Right kidney (tissue), 1 donor: ENCODE measurements around the gene TLCD2.
"Not testable (repeated sequence)": the region's sequence is repeated elsewhere in the genome, so short reads cannot be mapped to it uniquely, and the experiment has no call there.

ENCODE experiments used
- DNase-seq: peaks from one replicate; pipeline ENCODE4 v3.0.0-alpha.2; 2016

TLCD2 gene

DNA sequence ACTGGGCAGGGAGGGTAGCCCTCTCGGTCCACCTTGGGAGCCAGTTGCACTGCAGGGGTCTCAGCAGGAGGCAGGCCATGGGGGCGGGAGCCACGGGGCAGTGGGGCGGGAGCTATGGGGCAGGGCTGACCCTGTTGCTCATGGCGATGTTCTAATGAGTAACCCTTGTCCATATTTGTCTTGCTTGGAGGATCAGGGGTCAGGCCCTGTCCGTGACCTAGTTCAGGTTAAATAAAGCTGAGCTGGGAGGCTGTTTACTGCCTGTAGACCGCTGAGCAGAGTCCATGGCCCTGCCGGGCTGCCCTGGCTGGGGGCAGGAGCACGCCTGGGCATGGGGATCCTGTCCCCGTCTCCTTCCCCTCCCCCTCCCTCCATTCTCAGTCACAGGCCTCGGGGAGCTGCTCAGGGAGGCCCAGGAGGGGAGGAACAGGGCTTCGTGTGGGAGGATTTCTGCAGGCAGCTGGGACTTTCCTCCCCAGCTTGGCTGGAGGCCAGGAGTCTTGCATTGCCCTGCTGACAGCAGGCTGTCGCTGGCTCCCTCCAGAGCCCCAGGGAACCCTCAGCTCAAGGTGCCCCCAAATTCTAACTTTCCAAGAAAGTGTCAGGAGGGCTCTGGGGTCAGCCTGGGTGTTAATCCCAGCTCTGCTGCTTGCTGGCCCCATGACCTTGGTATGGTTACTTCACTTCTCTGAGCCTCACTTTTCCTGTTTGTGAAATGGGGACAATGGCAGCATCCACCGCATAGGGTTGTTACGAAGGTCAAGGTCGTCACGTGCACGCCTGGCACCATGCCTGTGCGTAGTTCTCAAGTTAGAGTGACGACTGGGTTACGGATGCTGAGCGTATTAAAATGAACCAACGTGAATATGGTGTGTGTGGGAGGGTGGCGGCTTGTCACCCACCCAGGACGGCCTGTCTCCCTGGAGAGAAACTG, 26.4 kb upstream of the TLCD2 start:
- DNase-seq, result peak; percentile 64

DNA sequence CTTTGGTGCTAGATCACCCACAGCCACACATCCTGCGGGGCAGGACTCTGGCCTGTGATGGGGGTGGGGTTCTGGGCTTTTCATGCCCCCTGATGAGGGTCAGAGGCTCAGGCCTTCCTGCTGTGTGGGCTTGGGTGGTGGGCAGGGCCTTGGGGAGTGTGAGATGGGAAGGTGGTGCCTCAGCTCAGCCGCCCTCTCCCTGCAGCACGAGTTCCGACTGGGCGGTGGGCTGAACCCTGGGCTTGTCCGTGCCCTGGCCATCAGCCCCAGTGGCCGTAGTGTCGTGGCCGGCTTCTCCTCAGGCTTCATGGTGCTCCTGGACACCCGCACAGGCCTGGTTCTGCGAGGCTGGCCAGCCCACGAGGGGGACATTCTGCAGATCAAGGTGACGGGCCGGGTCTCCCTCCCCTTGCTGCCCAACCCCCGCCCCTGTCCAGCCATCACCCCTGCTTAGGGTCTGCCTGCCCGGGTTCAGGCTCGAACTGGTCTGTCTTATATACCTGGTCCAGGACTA, 25.7 kb upstream of the TLCD2 start:
- DNase-seq, result no peak

DNA sequence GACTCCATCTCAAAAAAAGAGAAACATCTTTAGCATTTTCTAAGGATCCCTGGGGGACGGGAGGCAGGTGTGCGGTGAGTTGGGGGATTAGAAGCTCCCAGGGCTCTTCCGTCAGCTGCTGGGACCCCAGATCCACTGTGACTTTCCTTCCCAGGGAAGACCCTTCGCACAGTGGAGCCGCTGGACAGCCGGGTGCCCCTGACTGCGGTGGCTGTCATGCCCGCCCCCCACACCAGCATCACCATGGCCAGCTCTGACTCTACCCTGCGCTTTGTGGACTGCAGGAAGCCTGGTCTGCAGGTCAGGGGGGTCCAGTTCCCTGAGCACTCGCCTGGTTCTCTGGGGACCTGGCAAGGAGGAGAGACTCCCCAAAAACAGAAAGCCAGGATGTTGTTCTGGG, 25.2 kb upstream of the TLCD2 start:
- no peak for DNase-seq

DNA sequence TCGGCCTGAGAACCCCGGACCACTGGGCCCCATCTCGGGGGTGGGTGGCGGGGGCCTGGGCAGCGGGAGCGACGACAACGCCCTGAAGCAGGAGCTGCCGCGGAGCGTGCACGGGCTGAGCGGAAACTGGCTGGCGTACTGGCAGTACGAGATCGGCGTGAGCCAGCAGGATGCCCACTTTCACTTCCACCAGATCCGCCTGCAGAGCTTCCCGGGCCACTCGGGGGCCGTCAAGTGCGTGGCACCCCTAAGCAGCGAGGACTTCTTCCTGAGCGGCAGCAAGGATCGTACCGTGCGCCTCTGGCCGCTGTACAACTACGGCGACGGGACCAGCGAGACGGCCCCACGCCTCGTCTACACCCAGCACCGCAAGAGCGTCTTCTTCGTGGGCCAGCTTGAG, 23.6 kb upstream of the TLCD2 start:
- no peak for DNase-seq

DNA sequence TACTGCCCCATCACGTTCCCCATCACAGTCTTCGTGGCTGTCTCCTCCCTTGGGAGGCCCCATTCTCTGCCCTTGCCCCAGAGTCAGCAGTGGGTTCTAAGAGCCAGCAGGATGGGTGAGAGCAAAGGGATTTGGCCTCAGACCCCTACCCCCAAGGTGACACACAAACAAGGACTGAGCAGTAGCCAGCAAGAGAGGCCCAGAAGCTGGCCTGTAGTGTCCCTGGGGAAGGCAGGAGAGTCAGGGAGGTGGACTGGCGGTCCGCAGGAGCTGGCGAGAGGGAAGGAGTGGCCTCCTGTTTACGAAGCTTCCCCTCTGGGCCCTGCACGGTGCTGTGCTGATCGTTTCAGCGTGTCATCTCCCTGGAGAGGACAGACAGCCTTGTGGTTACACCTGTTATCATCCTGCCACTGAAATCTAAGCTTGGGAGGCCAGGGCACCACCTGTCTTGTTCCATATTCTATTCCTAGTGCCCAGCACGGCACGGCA, 22.7 kb upstream of the TLCD2 start:
- DNase-seq, result no peak

DNA sequence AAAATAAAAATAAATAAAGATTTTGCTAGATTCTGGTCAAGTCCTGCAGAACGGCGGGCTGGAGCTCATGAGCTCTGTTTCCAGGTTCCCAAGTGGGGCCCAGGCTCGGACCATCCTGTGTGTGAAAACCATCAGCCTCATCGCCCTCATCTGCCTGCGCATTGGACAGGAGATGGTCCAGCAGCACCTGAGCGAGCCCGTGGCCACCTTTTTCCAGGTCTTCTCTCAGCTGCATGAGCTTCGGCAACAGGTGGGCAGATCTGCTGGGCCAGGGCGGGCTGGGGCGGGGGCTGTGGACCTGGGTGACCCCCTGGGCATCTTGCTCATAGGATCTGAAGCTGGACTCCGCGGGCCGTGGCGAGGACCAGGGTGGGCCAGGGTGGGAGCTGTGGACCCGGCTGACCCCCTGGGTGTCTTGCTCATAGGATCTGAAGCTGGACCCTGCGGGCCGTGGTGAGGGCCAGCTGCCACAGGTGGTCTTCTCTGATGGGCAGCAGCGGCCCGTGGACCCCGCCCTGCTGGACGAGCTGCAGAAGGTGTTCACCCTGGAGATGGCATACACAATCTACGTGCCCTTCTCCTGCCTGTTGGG, 22.2 kb upstream of the TLCD2 start:
- DNase-seq, result no peak

DNA sequence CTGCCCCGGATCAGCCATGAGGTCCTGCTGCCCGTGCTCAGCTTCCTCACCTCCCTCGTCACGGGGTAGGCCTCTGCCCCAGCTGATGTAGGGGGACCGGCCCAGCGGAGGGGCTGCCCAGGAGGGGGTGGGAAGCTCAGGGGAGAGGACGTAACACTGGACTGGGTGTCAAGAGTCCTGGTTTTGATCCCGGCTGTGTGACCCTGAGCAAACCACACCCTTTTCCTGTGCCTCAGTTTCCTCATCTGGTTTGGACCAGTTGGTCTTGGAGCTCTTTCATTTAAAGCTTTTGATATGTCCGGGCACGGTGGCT, 21.0 kb upstream of the TLCD2 start:
- no peak for DNase-seq

DNA sequence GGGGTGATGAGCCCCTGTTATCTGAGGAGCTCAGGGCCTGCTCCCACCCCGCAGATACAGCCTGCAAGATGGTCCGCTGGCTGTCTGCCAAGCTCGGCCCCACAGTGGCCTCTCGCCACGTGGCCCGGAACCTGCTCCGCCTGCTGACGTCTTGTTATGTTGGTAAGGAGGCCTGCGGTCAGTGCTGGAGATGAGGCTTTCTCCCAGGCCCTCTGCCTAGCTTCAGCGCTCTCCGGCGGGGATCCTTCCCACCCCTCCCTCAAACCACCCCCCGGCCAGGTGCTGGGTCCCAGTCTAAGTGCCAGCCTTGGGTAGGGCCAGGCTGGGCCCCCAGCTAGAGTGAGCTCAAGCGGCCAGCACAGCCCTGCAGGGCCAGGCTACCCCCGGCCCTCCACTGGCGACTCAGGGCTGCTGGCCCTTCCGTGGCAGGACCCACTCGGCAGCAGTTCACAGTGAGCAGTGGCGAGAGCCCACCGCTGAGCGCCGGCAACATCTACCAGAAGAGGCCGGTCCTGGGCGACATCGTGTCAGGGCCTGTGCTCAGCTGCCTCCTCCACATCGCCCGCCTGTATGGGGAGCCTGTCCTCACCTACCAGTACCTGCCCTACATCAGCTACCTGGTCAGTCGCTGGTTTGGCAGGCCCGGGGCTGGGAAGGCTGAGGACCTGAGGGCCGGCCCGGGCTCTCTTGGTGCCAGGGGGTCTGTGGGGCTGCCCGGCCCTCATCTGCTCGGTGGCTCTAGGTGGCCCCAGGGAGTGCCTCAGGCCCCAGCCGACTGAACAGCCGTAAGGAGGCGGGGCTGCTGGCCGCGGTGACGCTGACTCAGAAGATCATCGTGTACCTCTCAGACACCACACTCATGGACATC, 20.4 kb upstream of the TLCD2 start:
- DNase-seq, result no peak

DNA sequence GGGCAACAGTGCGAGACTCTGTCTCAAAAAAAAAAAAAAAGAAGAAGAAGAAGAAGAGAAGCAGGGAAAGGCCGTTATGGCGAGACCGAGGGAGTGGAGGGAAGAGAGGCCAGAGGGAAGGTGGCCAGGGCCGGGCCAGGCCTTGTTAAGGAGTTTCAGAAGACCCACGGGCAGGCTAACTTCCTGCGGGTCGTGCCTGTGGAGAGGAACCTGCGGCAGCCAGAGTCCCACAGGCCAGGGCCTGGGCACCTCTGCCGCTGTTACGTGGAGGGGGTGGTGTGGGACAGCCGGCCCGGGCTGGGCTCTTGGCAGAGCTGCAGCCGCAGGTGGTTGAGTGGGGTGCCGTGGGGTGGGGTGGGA, 19.8 kb upstream of the TLCD2 start:
- no peak for DNase-seq

DNA sequence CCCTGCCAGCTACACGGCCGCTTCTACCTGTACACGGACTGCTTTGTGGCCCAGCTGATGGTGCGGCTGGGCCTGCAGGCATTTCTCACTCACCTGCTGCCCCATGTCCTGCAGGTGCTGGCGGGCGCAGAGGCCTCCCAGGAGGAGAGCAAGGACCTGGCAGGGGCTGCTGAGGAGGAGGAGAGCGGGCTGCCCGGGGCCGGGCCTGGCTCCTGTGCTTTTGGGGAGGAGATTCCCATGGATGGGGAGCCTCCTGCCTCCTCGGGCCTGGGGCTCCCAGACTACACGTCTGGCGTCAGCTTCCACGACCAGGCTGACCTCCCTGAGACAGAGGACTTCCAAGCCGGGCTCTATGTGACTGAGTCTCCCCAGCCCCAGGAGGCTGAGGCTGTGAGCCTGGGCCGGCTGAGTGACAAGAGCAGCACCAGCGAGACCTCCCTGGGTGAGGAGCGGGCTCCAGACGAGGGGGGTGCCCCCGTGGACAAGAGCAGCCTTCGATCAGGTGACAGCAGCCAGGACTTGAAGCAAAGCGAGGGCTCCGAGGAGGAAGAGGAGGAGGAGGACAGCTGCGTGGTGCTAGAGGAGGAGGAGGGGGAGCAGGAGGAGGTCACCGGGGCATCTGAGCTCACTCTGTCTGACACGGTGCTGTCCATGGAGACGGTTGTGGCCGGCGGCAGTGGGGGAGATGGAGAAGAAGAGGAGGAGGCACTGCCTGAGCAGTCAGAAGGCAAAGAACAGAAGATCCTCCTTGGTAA, 17.9 kb upstream of the TLCD2 start:
- no peak for DNase-seq

DNA sequence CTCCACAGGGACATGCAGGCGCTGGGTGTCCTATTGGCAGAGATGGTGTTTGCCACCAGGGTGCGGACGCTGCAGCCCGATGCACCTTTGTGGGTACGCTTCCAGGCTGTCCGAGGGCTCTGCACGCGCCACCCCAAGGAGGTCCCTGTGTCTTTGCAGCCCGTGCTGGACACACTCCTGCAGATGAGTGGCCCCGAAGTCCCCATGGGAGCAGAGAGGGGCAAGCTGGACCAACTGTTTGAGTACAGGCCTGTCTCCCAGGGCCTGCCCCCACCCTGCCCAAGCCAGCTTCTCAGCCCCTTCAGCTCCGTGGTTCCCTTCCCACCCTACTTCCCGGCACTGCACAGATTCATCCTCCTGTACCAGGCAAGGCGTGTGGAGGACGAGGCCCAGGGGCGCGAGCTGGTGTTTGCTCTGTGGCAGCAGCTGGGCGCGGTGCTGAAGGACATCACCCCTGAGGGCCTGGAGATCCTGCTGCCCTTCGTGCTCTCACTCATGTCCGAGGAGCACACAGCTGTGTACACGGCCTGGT, 17.1 kb upstream of the TLCD2 start:
- DNase-seq, result no peak

DNA sequence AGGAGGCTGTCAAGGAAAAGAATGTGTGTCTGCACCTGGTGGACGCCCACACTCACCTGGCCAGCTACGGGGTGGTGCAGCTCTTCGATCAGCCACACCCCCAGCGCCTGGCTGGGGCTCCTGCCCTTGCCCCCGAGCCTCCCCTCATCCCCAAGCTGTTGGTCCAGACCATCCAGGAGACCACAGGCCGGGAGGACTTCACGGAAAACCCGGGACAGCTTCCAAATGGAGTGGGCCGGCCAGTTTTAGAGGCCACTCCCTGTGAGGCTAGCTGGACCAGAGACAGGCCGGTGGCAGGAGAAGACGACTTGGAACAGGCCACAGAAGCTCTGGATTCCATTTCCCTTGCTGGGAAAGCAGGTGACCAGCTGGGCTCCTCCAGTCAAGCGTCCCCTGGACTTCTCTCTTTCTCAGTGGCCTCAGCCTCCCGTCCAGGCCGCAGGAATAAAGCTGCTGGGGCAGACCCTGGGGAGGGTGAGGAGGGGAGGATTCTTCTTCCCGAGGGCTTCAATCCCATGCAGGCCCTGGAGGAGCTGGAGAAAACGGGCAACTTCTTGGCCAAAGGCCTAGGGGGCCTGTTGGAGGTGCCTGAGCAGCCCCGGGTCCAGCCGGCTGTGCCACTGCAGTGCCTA, 16.6 kb upstream of the TLCD2 start:
- DNase-seq, result no peak

DNA sequence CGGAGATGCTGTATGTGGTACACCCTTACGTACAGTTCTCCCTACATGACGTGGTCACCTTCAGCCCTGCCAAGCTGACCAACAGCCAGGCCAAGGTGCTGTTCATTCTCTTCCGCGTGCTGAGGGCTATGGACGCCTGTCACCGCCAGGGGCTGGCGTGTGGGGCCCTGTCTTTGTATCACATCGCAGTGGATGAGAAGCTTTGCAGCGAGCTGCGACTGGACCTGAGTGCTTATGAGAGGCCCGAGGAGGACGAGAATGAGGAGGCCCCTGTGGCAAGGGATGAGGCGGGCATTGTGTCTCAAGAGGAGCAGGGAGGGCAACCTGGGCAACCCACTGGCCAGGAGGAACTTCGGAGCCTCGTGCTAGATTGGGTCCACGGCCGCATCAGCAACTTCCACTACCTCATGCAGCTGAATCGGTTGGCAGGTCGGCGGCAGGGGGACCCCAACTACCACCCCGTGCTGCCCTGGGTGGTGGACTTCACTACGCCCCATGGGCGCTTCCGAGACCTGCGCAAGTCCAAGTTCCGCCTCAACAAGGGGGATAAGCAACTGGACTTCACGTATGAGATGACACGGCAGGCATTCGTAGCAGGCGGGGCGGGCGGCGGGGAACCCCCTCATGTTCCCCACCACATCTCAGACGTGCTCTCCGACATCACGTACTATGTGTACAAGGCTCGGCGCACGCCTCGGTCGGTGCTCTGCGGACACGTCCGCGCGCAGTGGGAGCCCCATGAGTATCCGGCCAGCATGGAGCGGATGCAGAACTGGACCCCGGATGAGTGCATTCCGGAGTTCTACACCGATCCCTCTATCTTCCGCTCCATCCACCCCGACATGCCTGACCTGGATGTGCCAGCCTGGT, 15.7 kb upstream of the TLCD2 start:
- DNase-seq, result no peak

DNA sequence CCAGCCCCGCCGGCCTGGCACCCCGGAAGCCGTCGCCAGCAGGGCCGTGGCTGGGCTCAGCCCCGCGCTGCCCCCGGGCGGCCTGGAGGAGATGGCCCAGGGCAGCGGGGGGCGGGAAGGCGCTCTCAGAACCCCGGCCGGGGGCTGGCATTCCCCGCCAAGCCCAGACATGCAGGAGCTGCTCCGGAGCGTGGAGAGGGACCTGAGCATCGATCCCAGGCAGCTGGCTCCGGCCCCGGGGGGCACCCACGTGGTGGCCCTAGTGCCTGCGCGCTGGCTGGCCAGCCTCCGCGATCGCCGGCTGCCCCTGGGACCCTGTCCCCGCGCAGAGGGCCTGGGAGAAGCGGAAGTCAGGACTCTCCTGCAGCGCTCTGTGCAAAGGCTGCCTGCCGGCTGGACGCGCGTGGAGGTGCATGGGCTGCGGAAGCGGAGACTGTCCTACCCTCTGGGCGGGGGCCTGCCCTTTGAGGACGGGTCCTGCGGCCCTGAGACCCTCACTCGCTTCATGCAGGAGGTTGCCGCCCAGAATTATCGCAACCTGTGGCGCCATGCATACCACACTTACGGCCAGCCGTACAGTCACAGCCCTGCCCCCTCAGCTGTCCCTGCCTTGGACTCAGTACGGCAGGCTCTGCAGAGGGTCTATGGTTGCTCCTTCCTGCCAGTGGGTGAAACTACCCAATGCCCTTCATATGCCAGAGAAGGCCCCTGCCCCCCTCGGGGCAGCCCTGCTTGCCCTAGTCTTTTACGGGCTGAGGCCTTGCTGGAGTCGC, 14.9 kb upstream of the TLCD2 start:
- peak; percentile 68 for DNase-seq

DNA sequence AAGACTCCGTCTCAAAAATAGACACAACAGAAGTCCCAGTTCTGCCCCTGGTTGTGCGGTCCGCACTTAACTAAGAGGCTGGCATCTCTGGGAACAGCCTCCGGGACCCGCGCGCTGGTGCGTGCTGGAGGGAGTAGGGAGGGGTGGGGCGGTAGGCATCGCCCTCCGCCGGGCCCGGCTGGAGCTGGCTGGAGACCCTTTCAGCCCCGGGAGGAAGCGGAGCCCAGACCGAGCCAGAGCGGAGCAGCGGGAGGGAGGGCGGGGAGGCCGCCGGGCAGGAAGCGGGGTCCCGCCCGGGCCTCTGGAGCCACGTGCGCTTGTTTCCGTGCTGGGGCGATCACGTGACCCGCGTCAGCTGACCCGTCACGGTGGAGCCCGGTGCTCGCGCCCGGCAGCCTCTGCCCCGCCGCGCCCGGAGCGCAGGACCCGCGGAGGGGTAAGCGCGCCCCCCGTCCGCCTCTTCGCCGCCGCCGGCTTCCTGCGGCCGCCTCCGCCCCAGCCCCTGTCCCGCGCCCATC, 14.2 kb upstream of the TLCD2 start, which contains the start of gene WDR81:
Gene WDR81 (plus strand): TSS at position 354 of the 518 bp plus-strand sequence. CDS start 256 bp downstream, outside the sequence.
- peak; percentile 75 for DNase-seq

DNA sequence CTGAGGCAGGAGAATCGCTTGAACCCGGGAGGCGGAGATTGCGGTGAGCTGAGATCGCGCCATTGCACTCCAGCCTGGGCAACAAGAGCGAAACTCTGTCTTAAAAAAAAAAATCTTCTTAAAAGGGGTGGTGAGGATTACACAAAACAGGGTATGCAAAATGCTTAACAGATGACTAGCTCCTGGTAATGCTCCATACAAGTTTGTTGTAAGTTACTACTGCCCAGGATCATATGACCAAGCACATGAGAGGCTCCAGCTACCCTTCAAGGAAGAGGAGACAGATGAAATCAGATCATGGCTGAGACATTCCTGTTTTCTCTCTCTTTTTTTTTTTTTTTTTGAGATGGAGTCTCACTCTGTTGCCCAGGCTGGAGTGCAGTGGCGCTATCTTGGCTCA, 11.8 kb upstream of the TLCD2 start:
- not testable (repeated sequence) for DNase-seq

DNA sequence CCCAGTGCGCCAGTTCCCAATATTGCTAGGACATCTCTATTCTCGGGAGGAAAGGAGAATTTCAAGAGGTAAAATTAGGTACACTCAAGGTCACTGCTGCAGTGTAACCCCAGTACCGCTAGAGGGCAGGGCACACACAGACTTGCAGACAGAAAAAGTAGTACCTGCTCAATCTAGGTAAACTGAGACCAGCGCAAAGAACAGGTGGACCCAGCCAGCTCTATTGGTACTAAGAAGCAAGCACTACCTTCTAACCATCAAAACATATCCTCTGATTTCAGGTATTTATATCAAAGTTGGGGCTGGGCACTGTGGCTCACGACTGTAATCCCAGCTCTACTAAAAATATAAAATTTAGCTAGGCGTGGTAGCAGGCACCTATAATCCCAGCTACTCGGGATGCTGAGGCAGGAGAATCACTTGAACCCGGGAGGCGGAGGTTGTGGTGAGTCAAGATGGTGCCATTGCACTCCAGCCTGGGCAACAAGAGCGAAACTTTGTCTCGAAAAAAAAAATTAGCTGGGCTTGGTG, 10.7 kb upstream of the TLCD2 start:
- peak; percentile 47 for DNase-seq

DNA sequence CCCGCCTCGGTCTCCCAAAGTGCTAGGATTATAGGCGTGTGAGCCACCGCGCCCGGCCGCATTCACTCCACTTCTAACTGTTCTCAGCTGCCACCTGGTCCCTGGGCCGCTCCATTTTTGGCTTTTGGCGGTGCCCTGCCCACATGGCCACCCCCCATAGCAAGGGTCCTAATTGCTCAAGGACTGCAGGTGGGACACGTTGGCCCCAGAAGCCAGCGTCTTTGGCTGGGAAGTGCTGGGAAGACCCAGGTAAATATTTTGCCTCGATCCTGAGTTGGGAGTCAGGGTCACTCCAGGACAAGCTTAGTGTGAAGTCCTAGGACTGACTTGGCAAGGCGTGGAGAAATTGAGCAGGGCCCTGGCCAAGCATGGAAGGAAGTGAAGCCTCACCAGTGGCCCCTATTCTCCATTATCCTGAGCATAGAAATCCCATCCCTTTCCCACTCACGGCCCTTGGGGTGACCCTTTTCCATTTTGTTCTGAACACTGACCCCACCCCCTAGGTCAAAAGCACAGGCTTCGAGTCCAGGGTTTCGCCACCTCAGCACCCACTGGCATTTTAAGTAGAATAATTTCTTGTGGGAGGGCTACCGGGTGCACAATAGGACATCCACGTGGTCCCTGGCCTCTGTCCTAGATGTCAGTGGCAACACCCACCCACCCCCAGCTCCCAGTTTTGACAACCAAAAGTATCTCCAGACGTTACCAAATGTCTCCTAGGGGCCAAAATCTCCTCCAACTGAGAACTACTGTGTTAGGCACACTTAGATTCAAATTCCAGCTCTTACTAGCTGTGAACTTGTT, 8.4 kb upstream of the TLCD2 start:
- no peak for DNase-seq
